SU-DHL-6 (cell line): ENCODE measurements around the gene PRPF31.

Source experiments
- H2AFZ ChIP-seq: fragments of 200-600 bp; sonication (generic); 2 replicates; pipeline ENCODE4 v1.6.1; 2014; ENCODE audit warnings: low read depth, mild to moderate bottlenecking, moderate library complexity, mixed read lengths, antibody characterized with exemption, low read length; ENCODE audit not compliant: severe bottlenecking
- H3F3A ChIP-seq: fragments of 200-600 bp; shearing (Covaris generic); 2 replicates; pipeline ENCODE4 v1.6.0; 2016; ENCODE audit warnings: antibody characterized with exemption, mild to moderate bottlenecking; ENCODE audit not compliant: insufficient read depth
- H3K27ac ChIP-seq: fragments of 200-600 bp; sonication (generic); 2 replicates; pipeline ENCODE4 v1.5.1; 2016; ENCODE audit warnings: low read depth, mild to moderate bottlenecking, low read length, moderate library complexity, mixed read lengths
- H3K27me3 ChIP-seq: fragments of 200-600 bp; sonication (generic), shearing (Covaris generic); 2 replicates; pipeline ENCODE4 v1.6.0; 2014; ENCODE audit warnings: mild to moderate bottlenecking, low read length
- H3K36me3 ChIP-seq: fragments of 200-600 bp; sonication (generic); 2 replicates; pipeline ENCODE4 v1.6.1; 2014; ENCODE audit warnings: mild to moderate bottlenecking, low read length, mixed read lengths
- H3K4me2 ChIP-seq: fragments of 300-600, 200-600 bp; shearing (Covaris generic), sonication (generic); 2 replicates; pipeline ENCODE4 v1.6.0; 2014; ENCODE audit warnings: low read length, low read depth, mild to moderate bottlenecking; ENCODE audit not compliant: poor library complexity, severe bottlenecking
- H3K4me3 ChIP-seq: fragments of 200-600 bp; sonication (generic); 2 replicates; pipeline ENCODE4 v1.5.1; 2014; ENCODE audit warnings: antibody characterized with exemption, low read length, mild to moderate bottlenecking, mixed read lengths; ENCODE audit not compliant: insufficient read depth, poor library complexity, severe bottlenecking
- H3K79me2 ChIP-seq: fragments of 200-600 bp; sonication (generic); 2 replicates; pipeline ENCODE4 v1.6.1; 2014; ENCODE audit warnings: mild to moderate bottlenecking, low read length, moderate library complexity; ENCODE audit not compliant: insufficient read depth
- H3K9ac ChIP-seq: fragments of 200-600 bp; sonication (generic); 2 replicates; pipeline ENCODE4 v1.7.0; 2014; ENCODE audit warnings: mild to moderate bottlenecking, low read length
- H3K9me2 ChIP-seq: fragments of 200-600 bp; sonication (generic); replicated peaks from 2 replicates; pipeline ENCODE4 v1.6.1; 2014; ENCODE audit warnings: low read length; ENCODE audit not compliant: insufficient read depth
- H3K9me3 ChIP-seq: fragments of 200-600 bp; sonication (generic); 2 replicates; pipeline ENCODE4 v1.6.1; 2014; ENCODE audit warnings: low read length, mixed read lengths; ENCODE audit not compliant: insufficient read depth
- H4K20me1 ChIP-seq: fragments of 200-600 bp; sonication (generic); 2 replicates; pipeline ENCODE4 v1.6.1; 2014; ENCODE audit warnings: low read depth, mild to moderate bottlenecking, antibody characterized with exemption, low read length, moderate library complexity, mixed read lengths
- EZH2phosphoT487 ChIP-seq: fragments of 200-600 bp; sonication (generic), shearing (Covaris generic); conservative IDR thresholded peaks from 2 replicates; pipeline ENCODE4 v1.6.1; 2018; ENCODE audit warnings: mild to moderate bottlenecking, antibody characterized with exemption, low read length, moderate library complexity, mixed read lengths
- TF ChIP-seq, protein P1 (sequence below): fragments of 200-600 bp; sonication (generic); IDR thresholded peaks from one replicate; pipeline ENCODE4 v1.5.1; 2017; ENCODE audit warnings: antibody characterized with exemption, mild to moderate bottlenecking, low read length, moderate library complexity; ENCODE audit not compliant: insufficient read depth, poor library complexity, severe bottlenecking

Gene PRPF31

DNA sequence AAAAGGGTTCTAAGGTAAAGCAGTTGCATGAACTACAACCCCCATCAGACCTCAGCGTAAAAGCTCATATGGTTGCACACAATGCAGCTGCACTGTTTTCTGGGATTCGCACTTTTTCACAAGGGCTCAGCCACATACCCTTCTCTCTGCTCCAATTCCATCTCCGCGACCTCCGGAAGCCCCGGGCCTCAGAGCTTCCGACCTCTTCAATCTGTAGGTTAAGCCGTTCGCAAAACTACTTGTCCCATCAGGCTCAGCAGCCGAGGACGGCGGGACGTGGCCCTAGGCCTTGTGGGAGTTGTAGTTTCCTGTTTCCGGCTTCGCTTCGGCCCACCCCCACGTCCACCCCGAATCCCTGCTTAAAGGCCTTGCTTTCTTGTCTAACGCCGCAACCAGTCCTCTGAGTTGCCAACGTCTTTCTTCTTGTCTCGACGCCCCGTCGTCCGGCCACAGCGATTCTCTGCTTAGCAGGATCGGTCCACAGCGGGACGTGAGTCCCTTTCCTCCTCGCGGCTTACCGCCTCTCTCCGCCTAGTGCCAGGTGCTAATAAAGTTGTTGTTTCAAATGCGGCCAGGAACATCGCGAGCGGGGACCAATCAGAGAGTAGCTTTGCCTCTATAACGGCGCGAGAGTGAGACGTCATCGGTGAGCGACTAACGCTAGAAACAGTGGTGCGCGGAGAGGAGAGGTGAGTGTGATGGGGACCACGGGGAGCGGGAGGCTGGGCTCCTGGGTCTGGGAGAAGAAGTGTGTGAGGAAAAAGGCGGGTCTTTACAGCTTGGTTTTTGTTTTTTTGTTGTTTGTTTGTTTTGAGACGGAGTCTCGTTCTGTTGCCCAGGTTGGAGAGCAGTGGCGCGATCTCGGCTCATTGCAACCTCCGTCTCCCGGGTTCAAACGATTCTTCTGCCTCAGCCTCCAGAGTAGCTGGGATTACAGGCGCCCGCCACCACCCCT lies at the start of gene PRPF31, which contains the start of gene TFPT:
Gene PRPF31, plus strand, starts transcription at position 646 of the 955 bp plus-strand sequence. CDS start 2,525 bp downstream, outside the sequence.
Gene TFPT, minus strand, starts transcription at position 549 of the 955 bp plus-strand sequence. Its CDS starts 388 bp downstream, at position 161.
- Histone ChIP-seq H3K9me2 (no peaks in the 10 kb centered on the region), H3F3A (0 out of 2 replicates have a peak, but pooled peaks cover 5% of the 10 kb centered on the region), H3K79me2 (peaks cover 32% of the 10 kb centered on the region), H3K4me3 (peak within 1 kb of the TSS; percentile 78), H4K20me1 (no peaks in the 10 kb centered on the region), H3K27ac (peak within 1 kb of the TSS; percentile 72), H3K9ac (peak within 1 kb of the TSS; percentile 69), H3K36me3 (no peaks in the 10 kb centered on the region), H3K4me2 (peak within 1 kb of the TSS; percentile 84), H3K9me3 (no peaks in the 10 kb centered on the region), H2AFZ (peak within 1 kb of the TSS; percentile 67), H3K27me3 (no peaks in the 10 kb centered on the region)
- TF ChIP-seq, protein P1, sequence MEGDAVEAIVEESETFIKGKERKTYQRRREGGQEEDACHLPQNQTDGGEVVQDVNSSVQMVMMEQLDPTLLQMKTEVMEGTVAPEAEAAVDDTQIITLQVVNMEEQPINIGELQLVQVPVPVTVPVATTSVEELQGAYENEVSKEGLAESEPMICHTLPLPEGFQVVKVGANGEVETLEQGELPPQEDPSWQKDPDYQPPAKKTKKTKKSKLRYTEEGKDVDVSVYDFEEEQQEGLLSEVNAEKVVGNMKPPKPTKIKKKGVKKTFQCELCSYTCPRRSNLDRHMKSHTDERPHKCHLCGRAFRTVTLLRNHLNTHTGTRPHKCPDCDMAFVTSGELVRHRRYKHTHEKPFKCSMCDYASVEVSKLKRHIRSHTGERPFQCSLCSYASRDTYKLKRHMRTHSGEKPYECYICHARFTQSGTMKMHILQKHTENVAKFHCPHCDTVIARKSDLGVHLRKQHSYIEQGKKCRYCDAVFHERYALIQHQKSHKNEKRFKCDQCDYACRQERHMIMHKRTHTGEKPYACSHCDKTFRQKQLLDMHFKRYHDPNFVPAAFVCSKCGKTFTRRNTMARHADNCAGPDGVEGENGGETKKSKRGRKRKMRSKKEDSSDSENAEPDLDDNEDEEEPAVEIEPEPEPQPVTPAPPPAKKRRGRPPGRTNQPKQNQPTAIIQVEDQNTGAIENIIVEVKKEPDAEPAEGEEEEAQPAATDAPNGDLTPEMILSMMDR, result no peak
- no peak for TF ChIP-seq EZH2phosphoT487

DNA sequence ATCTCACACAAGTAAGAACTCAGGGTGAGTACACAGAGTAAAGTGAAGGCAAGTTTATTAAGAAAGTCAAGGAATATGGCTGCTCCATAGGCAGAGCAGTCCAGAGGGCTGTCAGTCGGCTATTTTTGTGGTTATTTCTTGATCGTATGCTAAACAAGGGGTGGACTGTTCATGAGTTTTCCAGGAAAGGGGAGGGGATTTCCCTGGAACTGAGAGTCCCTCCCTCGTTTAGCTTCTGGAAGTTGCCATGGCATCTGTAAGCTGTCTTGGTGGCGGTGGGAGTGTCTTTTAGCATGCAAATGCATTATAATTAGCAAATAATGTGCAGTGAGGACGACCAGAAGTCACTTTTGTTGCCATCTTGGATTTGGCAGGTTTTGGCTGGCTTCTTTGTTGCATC lies 46.1 kb upstream of the PRPF31 start:
- H3K4me2 ChIP-seq, result no peak overlapping the region
- H3F3A ChIP-seq, result no peaks in the 10 kb centered on the region
- TF ChIP-seq, protein P1, result no peak
- no peak for TF ChIP-seq EZH2phosphoT487
- H3K27me3 ChIP-seq, result no peaks in the 10 kb centered on the region
- no peaks in the 10 kb centered on the region for H4K20me1 ChIP-seq
- H3K4me3 ChIP-seq, result no peak overlapping the region
- H3K79me2 ChIP-seq, result no peaks in the 10 kb centered on the region
- no peak overlapping the region for H2AFZ ChIP-seq
- H3K36me3 ChIP-seq, result no peaks in the 10 kb centered on the region
- H3K9me2 ChIP-seq, result no peaks in the 10 kb centered on the region
- no peaks in the 10 kb centered on the region for H3K9me3 ChIP-seq
- H3K9ac ChIP-seq, result no peak overlapping the region
- H3K27ac ChIP-seq, result no peak overlapping the region

DNA sequence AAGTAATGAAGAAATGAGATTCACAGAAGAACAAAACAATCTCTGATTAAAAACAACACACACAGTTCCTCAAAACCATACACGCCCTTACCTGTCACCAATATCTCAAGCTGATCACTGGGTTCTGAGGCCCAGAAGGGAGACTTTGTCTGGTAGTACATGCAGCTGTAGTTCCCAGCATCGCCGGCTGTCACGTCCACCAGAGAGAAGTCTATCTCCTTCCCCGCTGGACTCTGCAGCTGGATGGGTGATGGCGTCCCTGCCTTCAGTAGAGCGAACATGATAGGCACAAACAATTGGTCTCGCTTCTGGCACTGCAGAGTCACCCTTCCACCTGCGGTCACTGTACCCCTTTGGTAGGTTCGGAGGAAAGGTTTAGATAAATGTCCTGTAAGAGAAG lies 41.7 kb upstream of the PRPF31 start:
- Histone ChIP-seq H3K36me3 (no peaks in the 10 kb centered on the region), H3K9me2 (no peaks in the 10 kb centered on the region), H3K4me2 (no peak overlapping the region), H3K27me3 (no peaks in the 10 kb centered on the region), H4K20me1 (no peaks in the 10 kb centered on the region), H3K4me3 (no peak overlapping the region), H3K27ac (no peak overlapping the region), H3K9ac (no peak overlapping the region), H2AFZ (no peak overlapping the region), H3K79me2 (no peaks in the 10 kb centered on the region), H3F3A (no peaks in the 10 kb centered on the region), H3K9me3 (no peaks in the 10 kb centered on the region)
- TF ChIP-seq EZH2phosphoT487, result no peak
- TF ChIP-seq, protein P1, result no peak
